ENCODE results near the gene PIGP. TPM values are rescaled to one million over a fixed set of nuclear protein-coding genes. Genes with fewer than 3 reads are reported as not detected.

The PIGP gene
- total and polyA plus RNA-seq, 2 donors (not counting 3 experiments of a cell fraction or from before 2014, with no cell fraction given), result 11.4 to 18.9 TPM

DNA sequence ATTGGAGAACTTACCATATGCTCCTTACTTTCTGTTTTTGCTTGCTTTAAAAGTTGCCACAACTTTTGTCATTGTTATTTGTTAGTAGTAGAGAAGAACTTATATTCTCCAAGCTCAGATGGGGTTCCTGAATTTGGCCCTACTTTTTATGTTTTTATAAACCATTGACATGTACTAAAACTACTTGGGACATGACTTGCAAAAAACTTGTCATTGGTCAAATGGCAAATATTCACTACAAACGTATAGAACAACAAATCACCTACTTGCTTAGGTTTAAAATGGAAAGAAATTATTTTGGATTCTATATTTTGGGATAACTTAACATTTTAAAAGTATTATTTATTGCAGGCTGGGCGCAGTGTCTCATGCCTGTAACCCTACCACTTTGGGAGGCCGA lies 32.7 kb downstream of the PIGP start:
- Histone ChIP-seq H3K4me3 (replicated peaks in 1 of 3; ENCODE audit: insufficient read depth in 1 of 3, low read depth in 1 of 3, low read length in 3 of 3) (no peak overlapping the region), H3K27me3 (ENCODE audit: control insufficient read depth in 2 of 2, insufficient read depth in 2 of 2, low read length in 2 of 2) (peaks cover 6% of the 10 kb centered on the region in 2 experiments), H3K4me2 (ENCODE audit: insufficient read depth, low read length) (no peak overlapping the region), H3K36me3 (ENCODE audit: control insufficient read depth in 2 of 2, extremely low read depth in 1 of 2, insufficient read depth in 2 of 2, low read length in 2 of 2) (no peaks in the 10 kb centered on the region), H3K4me1 (ENCODE audit: control insufficient read depth, extremely low read depth, insufficient read depth, low read length) (no peaks in the 10 kb centered on the region), H3K79me2 (ENCODE audit: control insufficient read depth, insufficient read depth, low read length) (no peaks in the 10 kb centered on the region), H4K20me1 (replicated peaks; ENCODE audit: control insufficient read depth, extremely low read depth, insufficient read depth, low read length) (no peaks in the 10 kb centered on the region), H3K9me3 (replicated peaks; ENCODE audit: control insufficient read depth, insufficient read depth, low read length) (no peaks in the 10 kb centered on the region), H3K27ac (ENCODE audit: insufficient read depth, low read depth, low read length) (no peak overlapping the region), H3K9ac (replicated peaks; ENCODE audit: extremely low read depth, insufficient read depth, low read length) (no peak overlapping the region), H2AFZ (ENCODE audit: low read depth, low read length) (no peak overlapping the region), H3K9me1 (replicated peaks; ENCODE audit: control insufficient read depth, extremely low read depth, insufficient read depth, low read length) (no peaks in the 10 kb centered on the region)
- intact Hi-C loops (cut with micrococcal nuclease) (no loop called here), dilution Hi-C loops (cut with MboI; ENCODE audit: extremely low pct_ligation_motif_present, low sequenced_read_pairs) (no loop called here)
- ChIA-PET CTCF (interaction anchor here (1.5 to 1.8 kb wide), 2 partner anchors 15 to 30 kb away, joined by 4 to 5 read pairs; no protein-coding TSS in a partner anchor), POLR2A (no interaction called here)
- BruUV-seq (replicated peaks), result no TSS peak
- no peak for TF ChIP-seq MAX (IDR thresholded peaks at IDR 0.05; ENCODE audit: insufficient read depth, insufficient read length)
- TF ChIP-seq JUN (IDR thresholded peaks at IDR 0.05; ENCODE audit: borderline replicate concordance, insufficient read depth, insufficient read length, low read depth), result no peak
- no peak for TF ChIP-seq POLR2AphosphoS5 (IDR thresholded peaks at IDR 0.05; ENCODE audit: insufficient read depth, low read depth, low read length)
- no peak for TF ChIP-seq FOS (IDR thresholded peaks at IDR 0.05; ENCODE audit: borderline replicate concordance, insufficient read depth, low read length)
- TF ChIP-seq CTCF (IDR thresholded peaks at IDR 0.05; ENCODE audit: extremely low read depth in 1 of 2, insufficient read depth in 1 of 2, low read depth in 1 of 2, low read length in 2 of 2), result no peak
- TF ChIP-seq POLR2A (IDR thresholded peaks at IDR 0.05; ENCODE audit: low read depth, low read length), result no peak
- TF ChIP-seq GATA2 (IDR thresholded peaks at IDR 0.05; ENCODE audit: insufficient read depth, insufficient read length, low read depth, low read length), result no peak
- no peak for TF ChIP-seq MYC (IDR thresholded peaks at IDR 0.05; ENCODE audit: low read depth, low read length)
- no peak for TF ChIP-seq EZH2 (IDR thresholded peaks at IDR 0.05; ENCODE audit: borderline replicate concordance, low read depth, low read length, severe bottlenecking)
- FAIRE-seq (no peak), DNase-seq (ENCODE audit: low read depth, low spot score) (no peak)

All from endothelial cell of umbilical vein (primary cell).